Neural progenitor cell (in vitro differentiated cells): ENCODE data around the gene ALLC. TPM values are rescaled to one million over a fixed set of nuclear protein-coding genes. Genes with fewer than 3 reads are reported as not detected.

Experiments used
- DNase-seq: peaks from one replicate; pipeline ENCODE4 v3.0.0-alpha.2; 2016; ENCODE audit warnings: low spot score
- H2AFZ ChIP-seq: fragments of 200-600 bp; sonication (generic); replicated peaks from 2 replicates; pipeline ENCODE4 v1.6.1; 2016; ENCODE audit warnings: antibody characterized with exemption
- H3F3A ChIP-seq: fragments of 200-600 bp; sonication (generic); 2 replicates; pipeline ENCODE4 v1.6.1; 2016; ENCODE audit warnings: antibody characterized with exemption, low read depth
- H3K27ac ChIP-seq: fragments of 200-600 bp; sonication (generic); 2 replicates; pipeline ENCODE4 v1.5.1; 2016; ENCODE audit warnings: mild to moderate bottlenecking
- H3K27me3 ChIP-seq: fragments of 200-600 bp; sonication (generic); 2 replicates; pipeline ENCODE4 v1.6.1; 2016; ENCODE audit warnings: mild to moderate bottlenecking, moderate library complexity
- H3K36me3 ChIP-seq: fragments of 200-600 bp; sonication (generic); 2 replicates; pipeline ENCODE4 v1.5.1; 2016
- H3K4me1 ChIP-seq: fragments of 200-600 bp; sonication (generic); 2 replicates; pipeline ENCODE4 v1.6.1; 2016; ENCODE audit warnings: mixed run types
- H3K4me2 ChIP-seq: fragments of 200-600 bp; sonication (generic); 2 replicates; pipeline ENCODE4 v1.6.1; 2016
- H3K4me3 ChIP-seq: fragments of 200-600 bp; sonication (generic); 2 replicates; pipeline ENCODE4 v1.5.1; 2016
- H3K79me2 ChIP-seq: fragments of 200-600 bp; sonication (generic); 2 replicates; pipeline ENCODE4 v1.6.1; 2016; ENCODE audit warnings: low read depth
- H3K9ac ChIP-seq: fragments of 200-600 bp; sonication (generic); 2 replicates; pipeline ENCODE4 v1.6.1; 2016
- H3K9me3 ChIP-seq: fragments of 200-600 bp; sonication (generic); 2 replicates; pipeline ENCODE4 v1.5.1; 2016; ENCODE audit warnings: low read depth
- H4K20me1 ChIP-seq: fragments of 200-600 bp; sonication (generic); 2 replicates; pipeline ENCODE4 v1.6.1; 2016; ENCODE audit warnings: low read depth
- H3K27ac Mint-ChIP-seq: 3 replicates; pipeline ENCODE4 v1.8.0; 2021; ENCODE audit warnings: mixed read lengths
- H3K27me3 Mint-ChIP-seq: 2 replicates; pipeline ENCODE4 v1.8.0; 2022; ENCODE audit warnings: low read depth, mild to moderate bottlenecking, inconsistent platforms, moderate library complexity, mixed read lengths; ENCODE audit not compliant: insufficient read depth
- H3K36me3 Mint-ChIP-seq: 3 replicates; pipeline ENCODE4 v1.8.0; 2021; ENCODE audit warnings: mixed read lengths
- H3K4me1 Mint-ChIP-seq: 3 replicates; pipeline ENCODE4 v1.8.0; 2021; ENCODE audit warnings: mixed read lengths
- H3K4me3 Mint-ChIP-seq: 3 replicates; pipeline ENCODE4 v1.8.0; 2021; ENCODE audit warnings: mild to moderate bottlenecking, moderate library complexity, mixed read lengths
- H3K9me3 Mint-ChIP-seq: 3 replicates; pipeline ENCODE4 v1.8.0; 2020; ENCODE audit warnings: mixed read lengths
- EZH2 ChIP-seq: fragments of 200-600 bp; sonication (generic); IDR thresholded peaks from 2 replicates; pipeline ENCODE4 v1.6.1; 2017; ENCODE audit warnings: antibody characterized with exemption, mild to moderate bottlenecking, moderate library complexity
- EZH2phosphoT487 ChIP-seq: fragments of 200-600 bp; sonication (generic); IDR thresholded peaks from 2 replicates; pipeline ENCODE4 v1.6.1; 2017; ENCODE audit warnings: antibody characterized with exemption
- total RNA-seq: library from RNA; depleted of rRNA; stranded (reverse); fragments of >200 nt; gene quantifications from 2 replicates; pipeline ENCODE4 v1.2.3, GENCODE V29; 2015; ENCODE audit warnings: low replicate concordance
- TF ChIP-seq, protein P1 (sequence below): fragments of 200-600 bp; sonication (generic); IDR thresholded peaks from 2 replicates; pipeline ENCODE4 v1.5.1; 2017; ENCODE audit warnings: antibody characterized with exemption, mild to moderate bottlenecking

Gene ALLC
- total RNA-seq, 1 donor from 2014 or later: not detected

DNA sequence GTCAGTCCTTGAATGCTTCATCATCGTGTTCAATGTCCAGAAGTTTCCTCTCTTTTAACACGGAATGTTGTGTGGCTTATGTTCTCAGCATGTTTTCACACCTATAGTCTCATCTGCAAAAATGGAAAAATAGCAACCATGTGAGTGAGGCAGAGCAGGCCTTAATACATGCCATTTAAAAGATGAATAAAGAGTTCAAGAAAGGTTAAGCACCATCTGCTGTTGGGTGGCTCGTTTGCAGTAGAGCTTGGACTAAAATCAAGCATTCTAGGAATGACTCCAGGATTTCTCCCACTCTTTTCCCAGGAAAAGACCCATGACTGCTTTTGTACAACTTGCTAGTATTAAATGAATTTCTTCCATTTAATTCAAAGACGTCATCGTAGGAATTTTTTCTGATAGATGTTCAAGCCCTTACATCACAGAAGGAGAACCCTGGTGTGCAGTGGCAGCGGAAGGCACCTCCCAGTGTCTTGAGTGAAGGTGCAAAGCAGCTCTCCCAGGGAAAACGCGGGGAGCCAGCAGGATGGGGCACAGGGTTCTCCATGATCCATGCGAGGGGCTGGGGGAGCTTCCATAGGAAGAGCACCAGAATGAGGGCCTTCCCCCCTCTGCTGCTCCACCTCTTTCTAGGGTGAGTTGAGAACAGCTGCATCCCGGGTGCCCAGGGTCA lies 55.0 kb downstream of the ALLC start:
- Mint-ChIP-seq H3K27me3 (peaks cover 6% of the 10 kb centered on the region), H3K9me3 (no peaks in the 10 kb centered on the region), H3K27ac (no peak overlapping the region), H3K4me1 (peaks cover 9% of the 10 kb centered on the region), H3K4me3 (no peak overlapping the region), H3K36me3 (no peaks in the 10 kb centered on the region)
- Histone ChIP-seq H3K4me2 (no peak overlapping the region), H3K27ac (no peak overlapping the region), H2AFZ (no peak overlapping the region), H3K4me3 (no peak overlapping the region), H3K4me1 (no peaks in the 10 kb centered on the region), H3K27me3 (no peaks in the 10 kb centered on the region), H3K9ac (no peak overlapping the region), H3F3A (no peaks in the 10 kb centered on the region), H3K79me2 (no peaks in the 10 kb centered on the region), H3K9me3 (no peaks in the 10 kb centered on the region), H3K36me3 (no peaks in the 10 kb centered on the region), H4K20me1 (no peaks in the 10 kb centered on the region)
- no peak for DNase-seq
- TF ChIP-seq, protein P1, sequence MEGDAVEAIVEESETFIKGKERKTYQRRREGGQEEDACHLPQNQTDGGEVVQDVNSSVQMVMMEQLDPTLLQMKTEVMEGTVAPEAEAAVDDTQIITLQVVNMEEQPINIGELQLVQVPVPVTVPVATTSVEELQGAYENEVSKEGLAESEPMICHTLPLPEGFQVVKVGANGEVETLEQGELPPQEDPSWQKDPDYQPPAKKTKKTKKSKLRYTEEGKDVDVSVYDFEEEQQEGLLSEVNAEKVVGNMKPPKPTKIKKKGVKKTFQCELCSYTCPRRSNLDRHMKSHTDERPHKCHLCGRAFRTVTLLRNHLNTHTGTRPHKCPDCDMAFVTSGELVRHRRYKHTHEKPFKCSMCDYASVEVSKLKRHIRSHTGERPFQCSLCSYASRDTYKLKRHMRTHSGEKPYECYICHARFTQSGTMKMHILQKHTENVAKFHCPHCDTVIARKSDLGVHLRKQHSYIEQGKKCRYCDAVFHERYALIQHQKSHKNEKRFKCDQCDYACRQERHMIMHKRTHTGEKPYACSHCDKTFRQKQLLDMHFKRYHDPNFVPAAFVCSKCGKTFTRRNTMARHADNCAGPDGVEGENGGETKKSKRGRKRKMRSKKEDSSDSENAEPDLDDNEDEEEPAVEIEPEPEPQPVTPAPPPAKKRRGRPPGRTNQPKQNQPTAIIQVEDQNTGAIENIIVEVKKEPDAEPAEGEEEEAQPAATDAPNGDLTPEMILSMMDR: no peak
- TF ChIP-seq EZH2 (no peak), EZH2phosphoT487 (no peak)

DNA sequence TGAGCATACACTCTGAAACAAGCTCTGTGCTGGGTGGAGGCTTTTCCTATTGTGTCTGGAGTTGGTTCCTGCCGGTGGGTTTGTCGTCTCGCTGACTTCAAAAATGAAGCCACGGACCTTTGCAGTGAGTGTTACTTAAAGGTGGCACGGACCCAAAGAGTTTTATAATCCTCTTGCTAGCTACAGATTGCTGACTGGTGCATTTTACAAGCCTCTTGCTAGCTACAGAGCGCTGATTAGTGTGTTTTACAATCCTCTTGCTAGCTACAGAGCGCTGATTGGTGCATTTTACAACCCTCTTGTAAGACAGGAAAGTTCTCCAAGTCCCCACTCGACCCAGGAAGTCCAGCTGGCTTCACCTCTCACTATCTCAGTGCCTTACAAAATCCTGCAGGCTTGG lies 60.7 kb downstream of the ALLC start:
- no peak for DNase-seq
- Mint-ChIP-seq H3K27me3 (peaks cover 3% of the 10 kb centered on the region), H3K36me3 (no peaks in the 10 kb centered on the region), H3K27ac (no peak overlapping the region), H3K9me3 (peaks cover 21% of the 10 kb centered on the region), H3K4me1 (no peaks in the 10 kb centered on the region), H3K4me3 (no peak overlapping the region)
- Histone ChIP-seq H4K20me1 (no peaks in the 10 kb centered on the region), H3K4me1 (no peaks in the 10 kb centered on the region), H2AFZ (no peak overlapping the region), H3K36me3 (no peaks in the 10 kb centered on the region), H3K9ac (no peak overlapping the region), H3F3A (no peaks in the 10 kb centered on the region), H3K4me2 (no peak overlapping the region), H3K79me2 (no peaks in the 10 kb centered on the region), H3K4me3 (no peak overlapping the region), H3K27ac (no peak overlapping the region), H3K9me3 (no peaks in the 10 kb centered on the region), H3K27me3 (no peaks in the 10 kb centered on the region)
- TF ChIP-seq EZH2phosphoT487: no peak
- TF ChIP-seq, protein P1: no peak
- TF ChIP-seq EZH2: no peak

DNA sequence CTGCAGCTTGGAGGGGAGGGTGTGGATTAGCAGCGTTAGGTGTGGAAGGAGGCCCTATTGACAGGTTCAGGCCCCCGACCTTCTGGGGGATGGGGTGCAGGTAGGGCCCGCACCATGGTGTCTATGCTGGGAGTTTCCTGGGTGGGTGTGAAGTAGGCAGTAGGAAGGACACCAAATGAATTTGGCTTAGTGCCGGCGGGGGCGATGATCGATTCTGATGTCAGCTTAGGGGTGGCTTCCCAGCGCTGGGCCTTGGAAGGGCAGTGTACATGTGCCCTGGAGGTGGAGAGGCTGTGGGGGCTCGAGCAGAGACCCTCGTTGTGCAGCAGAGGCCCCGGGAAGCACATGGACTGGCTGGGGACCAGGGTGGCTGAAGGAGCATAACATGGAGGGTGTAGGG lies 67.0 kb downstream of the ALLC start:
- H3K9me3 Mint-ChIP-seq: peaks cover 19% of the 10 kb centered on the region
- no peaks in the 10 kb centered on the region for H3K9me3 ChIP-seq
- H3K27ac Mint-ChIP-seq: peak overlapping the region; percentile 67
- H3K36me3 ChIP-seq: no peaks in the 10 kb centered on the region
- H3K27me3 ChIP-seq: peaks cover 6% of the 10 kb centered on the region
- DNase-seq: no peak
- H3K4me1 ChIP-seq: peaks cover 9% of the 10 kb centered on the region
- H3K27me3 Mint-ChIP-seq: peaks cover 5% of the 10 kb centered on the region
- no peak overlapping the region for H3K27ac ChIP-seq
- H3K79me2 ChIP-seq: no peaks in the 10 kb centered on the region
- H3K4me3 ChIP-seq: no peak overlapping the region
- no peak overlapping the region for H2AFZ ChIP-seq
- peaks cover 28% of the 10 kb centered on the region for H3K4me1 Mint-ChIP-seq
- H3K4me2 ChIP-seq: no peak overlapping the region
- no peak for TF ChIP-seq EZH2
- TF ChIP-seq, protein P1: no peak
- TF ChIP-seq EZH2phosphoT487: no peak
- no peaks in the 10 kb centered on the region for H3F3A ChIP-seq
- H4K20me1 ChIP-seq: no peaks in the 10 kb centered on the region
- no peaks in the 10 kb centered on the region for H3K36me3 Mint-ChIP-seq
- no peak overlapping the region for H3K9ac ChIP-seq
- H3K4me3 Mint-ChIP-seq: no peak overlapping the region
